Activated T-helper 1 cell treated with Interleukin-2 at 50 U/mL for 16 hours (primary cell): ENCODE measurements around the gene ADIPOR2.
"Not testable (repeated sequence)": the region's sequence is repeated elsewhere in the genome, so short reads cannot be mapped to it uniquely, and the experiment has no call there.

Experiments used
- DNase-seq: peaks from one replicate; pipeline ENCODE4 v3.0.0-alpha.2; 2020; ENCODE audit warnings: low read depth

The ADIPOR2 gene

GRCh38 chr12:1705774-1706631 is 15.1 kb downstream of the ADIPOR2 start:
- no peak for DNase-seq

DNA sequence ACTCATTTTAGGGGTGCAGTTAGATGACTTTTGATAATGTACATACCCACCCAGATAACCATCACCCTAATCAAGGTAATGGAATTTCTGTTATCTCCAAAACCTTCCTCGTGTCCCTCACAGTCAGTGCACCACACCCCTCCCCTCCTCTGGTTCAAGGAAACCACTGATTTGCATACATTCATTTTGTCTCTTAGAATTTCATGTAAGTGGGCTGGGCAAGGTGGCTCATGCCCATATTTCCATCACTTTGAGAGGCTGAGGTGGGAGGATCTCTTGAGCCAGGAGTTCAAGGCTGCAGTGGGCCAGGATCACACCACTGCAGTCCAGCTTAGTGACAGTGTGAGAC is 15.7 kb downstream of the ADIPOR2 start:
- DNase-seq: no peak

DNA sequence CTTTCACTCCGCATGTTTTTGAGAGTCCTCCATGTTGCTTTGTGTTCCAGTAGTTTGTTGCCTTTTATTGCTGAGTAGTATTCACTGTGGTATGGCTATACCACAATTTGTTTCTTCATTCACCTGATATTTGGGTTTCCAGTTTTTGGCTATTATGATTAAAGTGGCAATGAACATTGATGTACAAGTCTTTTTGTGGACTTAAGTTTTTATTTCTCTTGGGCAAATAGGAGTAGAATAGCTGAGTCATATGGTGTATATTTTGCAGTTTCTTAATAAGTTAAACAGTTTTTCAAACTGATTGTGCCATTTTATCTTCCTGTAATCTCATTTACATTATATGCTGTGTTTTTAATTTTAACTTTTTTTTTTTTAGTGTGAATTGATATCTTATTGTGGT is 16.2 kb downstream of the ADIPOR2 start:
- DNase-seq: no peak

GRCh38 chr12:1709968-1710367 is 19.1 kb downstream of the ADIPOR2 start:
- not testable (repeated sequence) for DNase-seq

DNA sequence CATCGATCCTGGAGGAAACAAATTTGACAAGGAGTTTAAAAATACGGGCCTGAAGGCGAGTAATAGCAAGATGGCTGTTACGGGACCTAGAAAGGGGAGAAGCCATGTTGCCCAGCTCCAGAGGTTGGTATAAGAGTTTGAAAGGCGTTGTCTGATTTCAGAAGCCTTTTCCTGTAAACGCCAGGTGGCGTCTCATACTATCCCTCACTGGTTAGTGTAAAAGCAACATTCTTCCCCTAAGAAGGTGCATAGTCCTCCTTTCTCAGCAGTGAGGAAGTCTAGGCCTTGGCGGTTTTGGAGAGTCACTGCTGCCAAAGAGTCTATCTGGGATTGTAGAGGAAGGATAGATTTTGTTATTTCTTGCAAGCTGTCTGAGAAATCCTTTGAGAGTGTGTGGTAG is 20.0 kb downstream of the ADIPOR2 start:
- not testable (repeated sequence) for DNase-seq

GRCh38 chr12:1711536-1712211 is 20.8 kb downstream of the ADIPOR2 start:
- not testable (repeated sequence) for DNase-seq

DNA sequence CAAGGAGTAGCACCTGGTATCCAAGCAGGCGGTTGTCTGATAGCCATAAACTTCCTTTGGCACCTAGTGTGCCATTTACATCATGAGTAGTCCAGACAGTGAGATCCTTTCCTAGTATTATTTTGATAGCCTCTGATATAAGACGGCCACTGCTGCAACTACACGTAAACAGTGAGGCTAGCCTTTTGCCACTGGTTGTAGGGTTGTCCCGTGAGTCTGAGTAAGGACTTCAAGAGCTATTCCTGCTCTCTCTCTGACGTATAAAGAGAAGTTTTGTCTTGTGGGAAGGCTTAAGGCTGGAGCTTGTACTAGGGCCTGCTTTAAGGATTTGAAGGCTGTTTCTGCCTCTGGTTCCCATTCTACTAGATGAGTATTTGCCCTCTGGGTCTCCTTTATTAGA is 21.4 kb downstream of the ADIPOR2 start:
- not testable (repeated sequence) for DNase-seq

- not testable (repeated sequence) for DNase-seq
Observed at GRCh38 chr12:1712852-1713251, 22.0 kb downstream of the ADIPOR2 start.

- not testable (repeated sequence) for DNase-seq
Observed at GRCh38 chr12:1713783-1714348, 23.0 kb downstream of the ADIPOR2 start.

DNA sequence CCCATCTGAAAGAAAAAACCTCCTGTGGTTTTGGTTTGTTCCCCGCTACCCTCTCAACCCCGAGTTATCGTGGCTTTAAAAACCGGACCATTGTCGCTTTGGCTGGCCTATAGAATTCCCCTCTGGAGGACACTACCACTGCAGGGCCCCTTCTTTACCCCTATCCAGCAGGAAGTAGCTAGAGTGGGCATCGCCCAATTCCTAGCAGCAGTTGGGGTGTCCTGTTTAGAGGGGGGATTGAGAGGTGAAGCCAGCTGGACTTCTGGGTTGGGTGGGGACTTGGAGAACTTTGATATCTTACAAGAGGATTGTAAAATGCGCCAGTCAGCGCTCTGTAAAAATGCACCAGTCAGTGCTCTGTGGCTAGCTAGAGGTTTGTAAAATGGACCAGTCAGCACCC is 24.6 kb downstream of the ADIPOR2 start:
- DNase-seq: not testable (repeated sequence)

DNA sequence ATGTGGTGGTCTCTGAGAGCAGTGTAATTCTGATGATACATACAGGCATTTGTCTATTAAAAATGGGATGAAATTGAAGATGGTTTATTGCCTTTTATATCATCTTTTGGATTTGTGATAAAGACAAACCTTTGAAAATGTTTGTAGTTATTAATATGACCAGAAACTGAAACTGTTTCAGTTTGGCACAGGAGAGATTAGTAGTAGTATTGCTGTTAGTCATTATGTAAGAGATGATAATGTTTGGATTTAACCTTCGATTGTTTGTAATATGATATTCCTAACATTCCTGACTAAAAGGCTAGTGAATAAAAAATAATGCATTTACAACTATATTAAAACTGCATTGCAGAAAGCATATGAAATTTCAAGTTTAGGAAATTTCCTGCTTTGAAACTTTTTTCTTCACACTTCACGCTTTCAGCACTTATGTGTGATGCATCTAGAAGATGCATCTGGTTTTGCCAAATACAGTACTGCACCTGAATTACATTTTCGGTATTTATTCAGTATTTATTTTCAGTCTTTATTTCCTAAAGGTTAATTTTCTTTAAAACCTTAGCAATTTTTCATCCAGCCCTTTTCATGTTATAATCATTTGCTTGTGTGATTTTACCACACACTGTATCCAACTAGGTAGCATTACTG is 25.5 kb downstream of the ADIPOR2 start:
- DNase-seq: no peak

DNA sequence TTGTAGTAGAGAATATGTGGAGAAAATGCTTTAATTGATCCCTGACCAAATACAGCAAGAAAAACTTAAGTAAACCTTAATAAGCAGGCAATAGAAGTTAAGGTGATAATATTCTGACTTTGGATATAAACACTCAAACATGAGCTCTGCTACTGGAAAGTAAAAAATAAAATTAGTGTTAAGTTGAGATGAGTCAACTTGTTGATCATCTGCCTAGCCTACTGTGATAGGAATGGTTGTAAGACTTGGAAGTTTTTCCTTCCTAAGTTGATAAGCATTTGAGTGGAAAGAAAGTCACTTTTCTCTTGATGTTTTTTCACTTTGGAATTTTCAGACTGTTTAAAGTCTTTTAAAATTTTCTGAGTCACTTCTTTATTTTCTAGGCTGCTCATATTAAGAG is 26.0 kb downstream of the ADIPOR2 start:
- DNase-seq: no peak

- no peak for DNase-seq
Observed at GRCh38 chr12:1719139-1719538, 28.3 kb downstream of the ADIPOR2 start.

DNA sequence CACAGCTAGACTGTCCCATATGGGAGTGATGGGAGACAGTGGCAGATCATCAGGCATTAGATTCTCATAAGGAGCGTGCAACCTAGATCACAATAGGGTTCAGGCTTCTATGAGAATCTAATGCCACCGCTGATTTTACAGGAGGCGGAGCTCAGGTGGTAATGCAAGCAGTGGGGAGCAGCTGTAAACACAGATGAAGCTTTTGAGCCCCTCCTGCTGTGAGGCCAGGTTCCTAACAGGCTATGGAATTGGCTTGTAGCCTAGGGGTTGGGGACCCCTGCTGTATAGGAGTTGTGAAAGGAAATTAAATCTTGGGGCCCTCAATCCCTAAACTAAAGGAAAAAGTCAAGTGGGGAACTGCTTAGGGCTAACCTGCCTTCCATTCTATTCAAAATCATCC is 29.6 kb downstream of the ADIPOR2 start:
- no peak for DNase-seq

- no peak for DNase-seq
Observed at GRCh38 chr12:1723721-1724120, 32.9 kb downstream of the ADIPOR2 start.

DNA sequence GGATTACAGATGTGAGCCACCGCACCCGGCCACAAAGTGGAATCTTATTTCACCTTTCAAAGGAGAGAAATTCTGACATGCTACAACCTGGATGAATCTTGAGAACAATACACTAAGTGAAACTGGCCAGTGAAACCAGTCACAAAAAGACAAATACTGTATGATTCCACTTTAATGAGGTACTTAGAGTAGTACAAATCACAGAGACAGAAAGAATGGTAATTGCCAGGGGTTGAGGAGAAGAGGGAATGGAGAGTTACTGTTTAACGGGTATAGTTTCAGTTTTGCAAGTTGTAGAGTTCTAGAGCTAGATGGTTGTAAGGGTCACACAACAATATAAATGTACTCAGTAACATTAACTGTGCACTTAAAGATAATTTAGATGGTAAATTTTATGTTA is 33.4 kb downstream of the ADIPOR2 start:
- DNase-seq: no peak

DNA sequence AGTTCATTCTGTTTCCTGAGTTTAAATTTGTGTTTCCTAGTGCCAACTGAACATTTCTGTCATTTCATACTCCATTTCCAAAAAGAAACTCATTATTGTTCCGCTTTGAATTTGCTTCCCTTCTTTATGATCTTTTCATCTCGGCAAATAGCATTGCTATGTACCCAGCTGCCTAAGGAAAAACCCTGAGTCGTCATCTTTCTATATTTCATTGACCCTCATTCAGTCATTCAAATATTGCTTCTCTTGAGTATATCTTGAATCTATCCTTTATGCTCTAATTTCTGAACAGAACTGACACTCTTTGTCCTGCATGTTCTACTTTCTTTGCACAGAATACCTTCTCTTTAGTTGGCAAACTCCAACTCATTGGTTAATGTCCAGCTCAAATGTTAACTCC is 35.9 kb downstream of the ADIPOR2 start:
- no peak for DNase-seq

DNA sequence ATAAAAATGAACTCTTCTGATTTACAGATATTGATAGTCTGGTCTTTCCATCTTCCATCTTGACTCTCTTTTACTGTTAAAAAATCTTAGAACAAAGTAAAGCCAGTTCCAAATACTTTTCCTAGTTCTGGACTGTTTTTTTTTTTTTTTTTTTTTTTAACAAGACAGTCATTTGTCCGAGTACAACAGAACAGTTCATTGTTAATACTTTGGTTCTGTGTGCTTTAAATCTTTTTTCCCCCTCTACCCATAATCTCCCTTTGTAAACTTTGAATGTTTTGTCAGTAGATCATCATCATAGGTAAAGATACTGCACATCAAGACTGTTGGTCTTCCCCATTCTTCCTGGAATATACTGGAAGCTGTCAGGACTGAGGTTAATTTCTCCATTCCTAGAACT is 38.0 kb downstream of the ADIPOR2 start:
- no peak for DNase-seq

DNA sequence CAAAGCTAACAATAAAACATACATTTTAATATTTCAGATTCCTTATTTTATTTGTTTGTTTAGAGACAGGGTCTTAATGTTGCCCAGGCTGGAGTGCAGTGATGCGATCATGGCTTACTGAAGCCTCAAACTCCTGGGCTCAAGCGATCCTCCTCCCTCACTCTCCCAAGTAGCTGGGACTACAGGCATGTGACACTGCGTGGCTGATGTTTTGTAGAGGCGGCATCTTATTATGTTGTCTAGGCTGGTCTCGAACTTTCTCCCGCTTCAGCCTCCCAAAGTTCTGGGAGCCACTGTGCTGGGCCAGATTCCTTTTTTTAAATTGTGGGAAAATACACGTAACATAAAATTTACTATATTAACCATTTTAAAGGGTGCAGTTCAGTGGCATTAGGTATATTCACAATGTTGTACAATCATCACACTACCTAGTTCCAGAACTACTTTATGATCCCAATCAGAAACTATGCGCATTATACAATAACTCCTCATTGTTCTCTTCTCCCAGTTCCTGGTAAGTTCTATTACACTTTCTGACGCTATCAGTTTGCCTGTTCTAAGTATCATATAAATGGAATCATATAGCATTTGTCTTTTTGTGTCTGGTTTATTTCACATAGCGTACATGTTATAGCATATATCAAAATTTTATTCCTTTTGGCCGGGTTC is 40.3 kb downstream of the ADIPOR2 start:
- no peak for DNase-seq

DNA sequence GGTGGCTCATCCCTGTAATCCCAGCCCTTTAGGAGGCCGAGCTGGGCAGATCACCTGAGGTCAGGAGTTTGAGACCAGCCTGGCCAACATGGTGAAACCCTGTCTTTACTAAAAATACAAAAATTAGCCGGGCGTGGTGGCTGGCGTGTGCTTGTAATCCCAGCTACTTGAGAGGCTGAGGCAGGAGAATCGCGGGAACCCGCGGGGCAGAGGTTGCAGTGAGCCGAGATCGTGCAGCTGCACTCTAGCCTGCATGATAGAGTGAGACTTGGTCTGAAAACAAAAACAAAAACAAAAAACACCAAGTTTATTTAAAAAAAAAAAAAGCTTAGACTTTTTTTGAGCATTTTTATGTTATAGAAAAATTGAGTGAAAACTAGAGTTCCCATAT is 40.8 kb downstream of the ADIPOR2 start:
- DNase-seq: not testable (repeated sequence)

DNA sequence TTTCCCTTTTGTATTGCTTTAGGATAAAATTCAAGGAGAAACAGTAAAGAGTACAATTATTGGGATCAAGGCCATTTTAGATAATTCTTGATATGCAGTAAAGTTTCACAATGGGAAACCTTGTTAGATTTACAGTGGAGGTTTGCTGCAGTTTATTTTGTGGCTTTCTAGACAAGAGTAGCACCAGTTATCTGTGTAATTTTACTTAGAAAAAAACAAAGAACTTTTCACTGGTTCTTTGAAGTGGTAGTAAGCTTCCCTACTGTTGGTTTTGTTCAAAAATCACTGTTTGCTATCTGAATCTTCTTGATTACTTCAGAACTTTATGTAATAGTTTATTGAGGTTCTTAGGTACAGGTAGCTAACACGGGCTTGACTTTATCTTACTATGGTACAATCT is 42.0 kb downstream of the ADIPOR2 start:
- DNase-seq: no peak

- DNase-seq: not testable (repeated sequence)
Observed at GRCh38 chr12:1733712-1734111, 42.8 kb downstream of the ADIPOR2 start.
